Umbilical cord (tissue), 2 donors: ENCODE results near the gene TSPOAP1. TPM values are rescaled to one million over a fixed set of nuclear protein-coding genes. Genes with fewer than 3 reads are reported as not detected.

Experiments used
- DNase-seq: peaks from one replicate; pipeline ENCODE4 v3.0.0-alpha.2; 2015; ENCODE audit warnings: low spot score
- total RNA-seq: library from RNA; depleted of rRNA; stranded (reverse); fragments of >200 nt; gene quantifications from one replicate; pipeline ENCODE4 v1.2.3, GENCODE V29; 2014; ENCODE audit warnings: low replicate concordance; ENCODE audit not compliant: insufficient read depth

The TSPOAP1 gene
- total RNA-seq, 1 donor from 2014 or later, result 18.1 TPM

DNA sequence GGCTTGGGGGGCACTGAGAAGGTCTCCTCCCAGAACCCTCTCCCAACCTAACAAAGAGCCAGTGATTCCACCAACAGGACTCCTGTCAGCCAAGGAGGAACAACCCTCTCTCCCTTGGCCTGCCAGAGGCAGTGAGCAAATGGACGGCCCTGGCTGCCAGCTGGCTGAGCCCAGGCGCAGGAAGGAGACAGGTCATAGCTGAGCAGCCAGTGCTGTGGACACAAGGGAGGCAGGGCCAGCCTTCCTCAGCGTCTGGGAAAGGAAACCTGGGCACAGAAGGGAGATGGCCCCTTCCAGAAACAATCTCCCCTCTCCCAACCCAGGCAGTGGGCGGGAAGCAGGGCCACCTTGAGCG is 50.0 kb downstream of the TSPOAP1 start:
- peak; percentile 7 for DNase-seq

- DNase-seq, result no peak
Measured at GRCh38 chr17:58277802-58278595, 50.6 kb downstream of the TSPOAP1 start.

DNA sequence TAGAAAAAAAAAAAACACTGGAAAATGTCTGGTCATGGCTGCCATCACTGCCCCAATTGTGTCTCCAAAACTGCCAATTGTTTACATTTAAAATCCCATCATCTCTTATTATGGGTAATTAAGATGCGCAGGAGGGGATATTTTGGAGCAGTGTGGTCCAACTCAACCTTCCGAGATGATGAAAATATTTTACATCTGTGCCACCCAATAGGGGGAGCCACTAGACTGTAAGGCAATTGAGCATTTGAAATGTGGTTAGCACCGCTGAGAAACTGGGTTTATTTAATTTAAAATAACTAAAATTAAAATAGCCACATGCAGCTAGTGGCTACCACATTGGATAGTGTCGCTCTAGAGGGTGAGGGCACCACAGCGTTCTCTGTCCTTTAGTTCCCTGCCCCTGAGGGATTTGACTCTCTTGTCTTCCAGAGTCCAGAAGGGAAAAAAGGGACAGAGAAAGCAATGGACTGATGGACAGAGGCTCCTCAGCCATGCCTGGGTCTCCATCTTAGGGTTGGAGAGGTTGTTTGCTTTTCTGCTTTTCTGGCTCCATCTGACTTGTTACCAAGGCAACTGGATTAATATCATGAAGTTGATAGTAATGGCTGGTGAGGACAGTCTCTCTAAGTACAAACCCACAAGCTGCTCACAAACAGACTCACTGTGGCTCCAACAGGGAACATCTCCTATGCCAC is 51.3 kb downstream of the TSPOAP1 start:
- DNase-seq, result no peak

DNA sequence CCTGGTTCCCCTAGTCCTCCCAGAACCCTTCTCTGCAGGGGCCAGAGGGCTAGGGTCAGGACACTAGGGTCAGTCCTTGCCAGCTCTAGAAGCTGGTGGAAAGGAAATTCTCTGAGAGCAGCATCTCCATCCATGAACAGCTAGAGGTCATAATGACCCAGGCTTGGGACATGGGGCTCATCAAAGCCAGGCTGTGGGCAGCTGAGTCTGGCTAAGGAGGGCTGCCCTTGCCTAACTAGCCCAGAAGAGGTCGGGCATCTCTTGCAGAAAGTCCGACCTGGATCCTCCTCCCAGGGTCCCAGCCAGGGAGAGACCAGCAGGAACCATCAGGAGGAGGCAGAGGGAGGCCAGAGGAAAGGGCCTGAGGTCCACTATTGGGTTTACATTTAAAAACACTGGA is 52.2 kb downstream of the TSPOAP1 start:
- no peak for DNase-seq

DNA sequence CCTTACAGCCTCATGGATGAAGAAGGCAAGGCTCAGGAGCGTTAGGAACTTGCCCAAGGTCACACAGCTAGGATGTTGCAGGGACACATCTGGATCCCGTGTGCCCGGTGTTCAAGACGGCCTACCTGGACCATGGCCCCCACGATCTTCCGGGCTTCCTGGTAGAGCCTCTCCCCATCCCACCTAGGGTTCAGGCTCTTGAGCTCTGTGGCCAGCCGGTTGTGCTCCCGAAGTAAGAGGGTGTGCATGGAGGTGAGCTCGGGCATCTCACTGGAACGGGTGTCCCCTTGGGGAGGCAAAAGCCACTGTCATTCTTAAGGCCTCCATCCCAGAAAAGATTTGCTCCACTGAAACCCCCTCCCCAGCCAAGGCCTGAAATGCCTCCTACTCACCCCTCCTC is 53.2 kb downstream of the TSPOAP1 start:
- DNase-seq, result no peak

DNA sequence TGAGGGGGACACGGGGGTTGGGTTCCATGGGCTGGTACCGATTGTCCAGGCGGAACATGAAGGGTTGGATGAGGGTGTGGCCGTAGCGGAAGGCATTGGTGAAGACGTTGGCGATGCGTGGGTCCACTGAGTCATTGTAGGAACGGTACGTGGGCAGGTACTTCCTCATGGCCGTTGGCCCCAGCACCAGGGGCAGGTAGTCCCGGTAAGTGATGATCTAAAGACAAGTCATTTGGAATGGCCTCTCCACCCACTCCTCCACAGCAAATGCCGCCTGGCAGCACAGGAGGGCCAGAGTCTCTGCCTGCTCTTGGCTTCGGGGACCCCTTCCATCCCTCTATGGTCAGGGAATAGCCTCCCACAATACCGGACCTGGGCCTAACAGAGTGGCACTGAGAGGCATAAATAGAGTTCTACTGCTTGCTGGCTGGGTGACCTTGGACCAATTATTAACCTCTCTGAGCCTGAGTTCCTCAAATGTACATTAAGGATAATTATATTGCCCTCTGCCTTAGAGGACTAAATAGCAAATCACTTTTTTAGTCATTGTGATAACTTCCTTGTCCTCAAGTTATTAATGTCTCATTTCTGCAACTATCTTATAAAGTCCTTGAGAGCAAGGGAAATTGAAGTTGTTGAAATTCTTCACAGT is 55.0 kb downstream of the TSPOAP1 start:
- no peak for DNase-seq

DNA sequence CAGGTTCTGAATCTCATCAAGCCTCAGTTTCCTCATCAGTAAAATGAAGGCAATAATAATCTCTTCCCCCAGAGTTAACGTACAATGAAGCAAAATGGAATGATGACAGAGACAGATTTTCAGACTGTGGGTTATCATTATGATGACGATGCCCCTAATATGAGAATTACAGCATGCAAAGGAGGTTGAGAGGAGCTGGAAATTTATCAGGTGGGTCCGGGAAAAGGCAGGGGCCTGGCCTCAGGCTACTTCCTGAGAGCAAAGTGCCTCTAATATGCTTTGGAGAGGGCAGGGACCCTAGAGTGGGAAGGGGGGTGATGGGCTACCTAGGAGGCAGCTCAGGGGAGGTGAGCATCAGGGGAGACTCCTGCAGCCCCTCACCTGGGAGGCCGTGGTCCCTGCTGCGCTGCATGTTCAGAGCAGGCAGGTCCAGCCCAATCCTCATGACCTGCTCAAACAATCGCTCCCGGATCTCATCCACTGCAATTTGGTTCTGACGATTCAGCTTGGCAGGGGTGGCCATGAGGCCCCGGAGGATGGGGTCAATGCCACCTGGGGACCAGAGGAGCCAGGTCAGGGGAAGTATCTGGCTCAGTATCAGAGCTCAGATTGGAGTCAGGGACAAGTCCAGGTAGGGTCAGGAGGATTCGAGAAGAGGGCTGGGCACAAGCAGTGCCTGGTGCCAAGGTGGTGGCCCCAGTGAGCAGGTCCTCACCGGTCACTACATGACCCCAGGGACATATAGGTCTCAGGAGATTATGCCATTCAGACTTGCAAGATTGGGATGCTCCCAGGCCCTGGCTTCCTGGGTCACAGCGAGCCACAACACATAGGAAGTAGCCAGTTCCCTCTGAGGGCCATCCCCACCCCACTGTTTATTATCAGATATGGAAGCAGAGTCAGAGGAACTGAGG is 56.0 kb downstream of the TSPOAP1 start:
- no peak for DNase-seq

DNA sequence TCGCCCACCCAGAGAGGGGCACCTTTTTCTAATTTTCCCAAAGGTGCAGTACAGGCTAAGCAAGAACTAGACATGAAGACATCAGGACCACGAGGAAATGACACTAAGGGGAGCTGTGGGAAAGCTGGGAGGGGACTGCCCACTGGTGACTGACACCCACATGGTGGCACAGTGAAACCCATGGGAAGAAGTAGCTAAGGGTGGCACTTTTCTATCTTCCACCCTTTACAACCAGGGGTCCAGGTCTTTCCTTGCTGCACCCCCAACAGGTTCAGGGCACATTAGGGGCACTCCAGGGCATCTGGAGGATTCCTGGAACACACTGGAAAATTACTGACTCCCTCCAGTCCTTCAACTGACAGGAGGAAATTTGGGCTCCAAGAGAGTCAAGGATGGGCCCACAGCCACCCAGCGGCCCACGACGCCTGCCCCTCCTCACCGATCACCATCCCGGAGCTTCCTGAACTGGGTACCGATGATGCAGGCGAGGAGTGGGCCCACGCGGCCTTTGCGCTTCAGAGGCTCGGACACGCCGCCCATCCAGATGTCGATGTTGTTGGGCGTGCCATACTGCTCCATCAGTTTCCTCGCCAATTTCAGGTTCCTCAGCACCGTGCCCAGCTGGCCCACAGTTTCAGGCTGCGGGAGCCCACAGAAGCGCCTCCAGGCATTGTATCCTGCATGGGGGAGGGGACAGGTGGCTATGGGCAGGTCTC is 57.2 kb downstream of the TSPOAP1 start:
- no peak for DNase-seq

DNA sequence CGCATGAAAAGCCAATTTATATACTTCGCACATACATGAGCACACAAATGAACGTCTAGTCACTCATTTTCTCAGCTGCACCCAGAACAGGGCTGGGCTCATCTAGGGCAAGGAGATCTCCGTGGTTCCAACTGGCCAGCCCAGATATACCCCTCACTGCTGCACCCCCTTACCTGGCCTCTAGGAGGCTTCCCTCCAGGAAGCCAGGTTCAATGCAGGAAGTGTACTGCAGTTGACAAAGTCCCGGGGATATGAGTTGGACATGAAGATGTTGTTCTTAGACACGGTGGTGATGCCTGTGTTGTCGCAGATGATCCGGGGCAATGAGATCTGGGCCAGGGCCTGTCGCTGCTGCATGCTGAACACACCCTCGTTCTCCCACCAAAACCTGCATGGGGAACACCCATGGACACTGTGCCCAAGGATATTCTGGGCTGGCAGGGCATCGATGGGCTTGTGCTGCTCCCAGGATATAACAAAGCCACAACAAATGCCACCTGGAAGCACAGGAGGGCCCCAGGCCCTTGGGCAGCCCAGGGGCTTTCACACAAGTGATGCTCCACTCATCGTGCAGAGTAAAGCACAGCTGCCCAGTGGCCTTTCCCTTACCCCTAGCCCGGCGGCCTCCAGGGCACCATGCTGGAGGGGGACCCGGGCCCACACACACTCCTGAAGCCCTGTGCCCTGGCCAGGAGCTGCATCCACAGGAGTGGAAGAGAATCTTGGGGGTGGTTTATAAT is 57.9 kb downstream of the TSPOAP1 start:
- DNase-seq, result no peak

DNA sequence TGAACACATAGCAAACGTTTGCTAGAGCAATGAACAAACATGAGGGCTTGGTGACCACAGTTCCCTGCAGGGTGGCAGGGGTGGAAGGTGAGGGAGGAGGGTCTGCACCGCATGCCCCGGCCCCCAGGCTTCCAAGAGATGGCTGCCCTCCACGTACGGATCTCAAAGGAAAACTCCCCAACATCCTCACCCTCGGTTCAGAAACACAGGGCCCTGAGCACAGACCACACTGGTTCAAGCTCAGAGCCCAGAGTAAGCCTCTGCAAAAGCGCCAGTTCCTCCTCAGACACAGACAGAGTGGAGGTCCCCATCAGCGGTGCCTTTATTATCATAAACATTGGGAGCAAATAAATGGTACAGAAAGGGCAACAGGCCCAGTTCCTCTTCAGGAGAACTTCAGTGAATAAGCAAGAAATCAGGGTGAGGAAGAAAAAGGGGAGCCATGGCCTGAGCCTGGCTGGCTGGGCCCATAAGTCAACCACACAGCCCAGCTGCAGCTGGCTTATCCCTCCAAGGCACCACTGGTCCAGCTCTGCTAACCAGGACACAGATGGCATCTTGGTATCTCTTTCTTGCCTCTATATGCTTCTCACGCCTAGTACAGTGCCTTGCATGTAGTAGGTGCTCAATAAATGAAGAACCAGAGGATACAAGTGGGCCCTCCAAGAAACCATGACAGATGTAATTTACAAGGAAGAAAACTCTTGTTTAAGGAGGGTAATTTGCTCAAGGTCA is 58.9 kb downstream of the TSPOAP1 start:
- DNase-seq, result no peak

- DNase-seq, result no peak
Measured at GRCh38 chr17:58268774-58269556, 59.6 kb downstream of the TSPOAP1 start.

DNA sequence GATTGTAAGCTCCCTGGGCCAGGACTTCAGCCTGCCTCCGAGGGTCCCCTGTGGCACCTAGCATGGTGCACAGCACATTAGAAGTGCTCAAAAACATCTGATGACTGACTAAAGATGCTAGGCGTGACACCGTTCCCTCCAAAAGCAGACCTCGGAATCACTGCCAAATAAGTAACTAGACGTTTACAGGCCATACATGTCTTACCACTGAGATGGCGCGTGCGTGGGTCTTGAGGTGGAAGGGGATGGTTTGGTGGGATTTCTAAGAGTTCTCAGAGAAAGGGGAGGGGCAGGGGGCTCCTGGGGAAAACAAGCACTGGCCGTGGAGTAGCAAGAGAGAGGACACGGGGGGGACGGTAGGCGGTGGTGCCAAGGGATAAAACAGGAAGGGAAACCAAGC is 60.3 kb downstream of the TSPOAP1 start:
- no peak for DNase-seq

- DNase-seq, result no peak
Measured at GRCh38 chr17:58267347-58268324, 61.0 kb downstream of the TSPOAP1 start.

- no peak for DNase-seq
Measured at GRCh38 chr17:58265902-58266875, 62.4 kb downstream of the TSPOAP1 start.

DNA sequence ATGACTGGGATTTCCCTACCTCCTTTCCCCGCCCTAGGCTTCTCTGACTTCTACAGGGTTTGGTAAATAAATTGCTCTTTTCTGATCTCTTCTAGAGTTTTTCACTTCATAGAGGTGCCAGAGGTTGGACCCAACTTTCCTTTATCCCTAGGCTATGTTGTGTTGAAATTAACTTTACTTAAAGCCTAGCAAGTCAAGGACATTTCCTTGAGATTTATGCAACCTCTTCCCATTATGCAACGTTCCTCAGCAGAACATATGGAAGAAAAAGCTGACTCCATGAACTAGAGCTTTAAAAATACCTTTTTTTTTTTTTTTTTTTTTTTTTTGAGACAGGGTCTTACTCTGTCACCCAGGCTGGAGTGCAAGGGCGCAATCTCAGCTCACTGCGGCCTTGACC is 63.3 kb downstream of the TSPOAP1 start:
- DNase-seq, result no peak

DNA sequence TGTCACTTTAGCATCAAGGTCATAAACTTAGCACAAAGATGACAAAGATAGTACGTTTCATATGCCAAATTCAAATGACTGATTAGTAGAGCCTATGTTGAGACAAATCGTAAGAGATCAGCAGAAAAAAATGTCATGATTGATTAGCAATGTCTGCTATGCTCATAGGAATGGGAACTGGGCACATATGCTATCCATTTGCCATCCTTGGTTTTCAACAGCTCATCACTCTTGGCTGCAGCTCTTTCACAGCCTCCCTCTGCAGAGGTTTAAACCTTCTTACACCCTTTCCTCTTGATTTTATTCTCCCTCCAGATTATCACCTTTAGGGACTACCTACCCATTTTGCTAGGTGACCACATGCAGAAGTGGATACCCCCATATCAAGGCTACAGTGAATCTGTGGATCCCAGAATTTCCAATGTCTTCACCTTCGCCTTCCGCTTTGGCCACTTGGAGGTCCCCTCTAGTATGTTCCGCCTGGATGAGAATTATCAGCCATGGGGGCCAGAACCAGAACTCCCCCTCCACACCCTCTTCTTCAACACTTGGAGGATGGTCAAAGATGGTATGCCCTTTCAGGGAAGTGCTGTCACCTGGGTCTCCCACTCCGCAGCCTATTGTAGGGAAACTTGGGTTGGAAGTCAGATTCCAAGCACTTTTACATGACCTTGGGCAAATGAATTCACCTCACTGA is 64.0 kb downstream of the TSPOAP1 start:
- DNase-seq, result no peak
